A549 (cell line): ENCODE results near the gene SRRD.

Source experiments
- CTCF ChIP-seq: fragments of >200 bp; sonication (Bioruptor Twin); formaldehyde crosslinking; IDR thresholded peaks from 3 replicates; pipeline ENCODE4 v1.5.1; 2016
- EP300 ChIP-seq, 2 experiments: fragments of >200 bp; sonication (Bioruptor Twin); formaldehyde crosslinking; IDR thresholded peaks; 2 replicates in 1 of 2; 3 replicates in 1 of 2; pipeline ENCODE4 v1.6.1; 2016 to 2017
- ESRRA ChIP-seq: fragments of 150-350 bp; IDR thresholded peaks from 2 replicates; pipeline ENCODE4 v1.6.1; 2014; ENCODE audit warnings: mild to moderate bottlenecking, low read length, borderline replicate concordance
- HDAC2 ChIP-seq: fragments of 200-600 bp; sonication (generic); IDR thresholded peaks from 2 replicates; pipeline ENCODE4 v1.6.1; 2016
- MAZ ChIP-seq: fragments of 150-350 bp; IDR thresholded peaks from 2 replicates; pipeline ENCODE4 v1.6.1; 2014; ENCODE audit warnings: antibody characterized with exemption, low read depth, low read length, borderline replicate concordance
- TF ChIP-seq, protein P1 (sequence below): fragments of 200-600 bp; sonication (generic); IDR thresholded peaks from 2 replicates; pipeline ENCODE4 v1.6.1; 2016; ENCODE audit warnings: antibody characterized with exemption, mild to moderate bottlenecking, moderate library complexity

DNA sequence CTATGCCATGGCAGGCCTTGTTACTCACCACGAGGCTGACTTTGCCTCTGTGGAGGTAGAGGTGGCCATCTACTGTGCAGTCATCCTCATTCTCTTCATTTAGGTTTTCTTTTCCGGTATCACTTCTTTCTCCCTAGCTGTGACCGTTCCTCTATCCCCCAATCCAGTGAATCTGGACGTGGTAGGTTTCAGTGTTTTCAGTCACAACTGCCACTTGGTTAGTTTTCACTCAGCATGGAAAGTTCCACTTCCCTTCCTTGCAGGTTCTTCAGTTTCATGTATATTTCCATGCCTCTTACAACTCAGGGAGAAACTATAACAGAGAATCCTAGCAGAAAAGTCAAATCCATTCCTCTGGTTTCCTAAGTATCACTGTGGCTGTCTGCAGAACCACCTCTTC lies 2.0 kb upstream of the SRRD start:
- no peak for TF ChIP-seq CTCF
- TF ChIP-seq HDAC2: no peak
- TF ChIP-seq EP300 (IDR thresholded peaks at IDR 0.05): no peak
- TF ChIP-seq MAZ: no peak
- no peak for TF ChIP-seq ESRRA
- TF ChIP-seq, protein P1, sequence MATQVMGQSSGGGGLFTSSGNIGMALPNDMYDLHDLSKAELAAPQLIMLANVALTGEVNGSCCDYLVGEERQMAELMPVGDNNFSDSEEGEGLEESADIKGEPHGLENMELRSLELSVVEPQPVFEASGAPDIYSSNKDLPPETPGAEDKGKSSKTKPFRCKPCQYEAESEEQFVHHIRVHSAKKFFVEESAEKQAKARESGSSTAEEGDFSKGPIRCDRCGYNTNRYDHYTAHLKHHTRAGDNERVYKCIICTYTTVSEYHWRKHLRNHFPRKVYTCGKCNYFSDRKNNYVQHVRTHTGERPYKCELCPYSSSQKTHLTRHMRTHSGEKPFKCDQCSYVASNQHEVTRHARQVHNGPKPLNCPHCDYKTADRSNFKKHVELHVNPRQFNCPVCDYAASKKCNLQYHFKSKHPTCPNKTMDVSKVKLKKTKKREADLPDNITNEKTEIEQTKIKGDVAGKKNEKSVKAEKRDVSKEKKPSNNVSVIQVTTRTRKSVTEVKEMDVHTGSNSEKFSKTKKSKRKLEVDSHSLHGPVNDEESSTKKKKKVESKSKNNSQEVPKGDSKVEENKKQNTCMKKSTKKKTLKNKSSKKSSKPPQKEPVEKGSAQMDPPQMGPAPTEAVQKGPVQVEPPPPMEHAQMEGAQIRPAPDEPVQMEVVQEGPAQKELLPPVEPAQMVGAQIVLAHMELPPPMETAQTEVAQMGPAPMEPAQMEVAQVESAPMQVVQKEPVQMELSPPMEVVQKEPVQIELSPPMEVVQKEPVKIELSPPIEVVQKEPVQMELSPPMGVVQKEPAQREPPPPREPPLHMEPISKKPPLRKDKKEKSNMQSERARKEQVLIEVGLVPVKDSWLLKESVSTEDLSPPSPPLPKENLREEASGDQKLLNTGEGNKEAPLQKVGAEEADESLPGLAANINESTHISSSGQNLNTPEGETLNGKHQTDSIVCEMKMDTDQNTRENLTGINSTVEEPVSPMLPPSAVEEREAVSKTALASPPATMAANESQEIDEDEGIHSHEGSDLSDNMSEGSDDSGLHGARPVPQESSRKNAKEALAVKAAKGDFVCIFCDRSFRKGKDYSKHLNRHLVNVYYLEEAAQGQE: no peak
